CD4-positive, alpha-beta T cell treated with Interleukin-4 for 4 hours (primary cell): ENCODE results near the gene CORO7.
A peak's percentile ranks its signal among the peaks of the same experiment; 100 is the strongest.
"Not testable (repeated sequence)": the region's sequence is repeated elsewhere in the genome, so short reads cannot be mapped to it uniquely, and the experiment has no call there.

Source experiments
- DNase-seq: peaks from one replicate; pipeline ENCODE4 v3.0.0-alpha.2; 2020

Gene CORO7

DNA sequence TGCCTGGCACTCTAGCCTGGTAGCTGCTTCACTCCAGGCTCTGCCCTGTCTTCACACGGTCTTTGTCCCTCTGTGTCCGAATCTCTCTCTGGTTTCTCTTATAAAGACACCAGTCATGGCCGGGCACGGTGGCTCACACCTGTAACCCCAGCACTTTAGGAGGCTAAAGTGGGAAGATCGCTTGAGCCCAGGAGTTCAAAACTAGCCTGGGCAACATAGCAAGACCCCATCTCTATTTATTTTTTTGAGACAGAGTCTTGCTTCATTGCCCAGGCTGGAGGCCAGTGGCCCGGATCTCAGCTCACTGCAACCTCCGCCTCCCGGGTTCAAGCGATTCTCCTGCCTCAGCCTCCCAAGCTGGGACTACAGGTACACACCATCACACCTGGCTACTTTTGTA is 82.7 kb downstream of the CORO7 start:
- not testable (repeated sequence) for DNase-seq

DNA sequence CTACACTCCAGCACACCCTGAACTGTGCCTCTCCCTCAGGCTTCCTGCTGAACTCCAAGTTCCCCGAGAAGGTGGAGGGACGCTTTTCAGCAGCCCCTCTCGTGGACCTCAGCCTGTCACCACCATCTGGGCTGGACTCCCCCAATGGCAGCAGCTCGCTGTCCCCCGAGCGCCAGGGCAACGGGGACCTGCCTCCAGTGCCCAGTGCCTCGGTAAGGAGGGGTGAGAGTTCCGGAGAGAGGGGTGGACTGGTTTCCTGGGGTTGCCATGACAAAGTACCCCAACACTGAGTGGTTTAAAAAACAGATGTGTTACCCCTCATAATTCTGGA is 83.1 kb downstream of the CORO7 start:
- no peak for DNase-seq

GRCh38 chr16:4332623-4333307 is 83.6 kb downstream of the CORO7 start:
- DNase-seq: no peak

- DNase-seq: no peak
These were observed 84.3 kb downstream of the CORO7 start for GRCh38 chr16:4332083-4332482.

DNA sequence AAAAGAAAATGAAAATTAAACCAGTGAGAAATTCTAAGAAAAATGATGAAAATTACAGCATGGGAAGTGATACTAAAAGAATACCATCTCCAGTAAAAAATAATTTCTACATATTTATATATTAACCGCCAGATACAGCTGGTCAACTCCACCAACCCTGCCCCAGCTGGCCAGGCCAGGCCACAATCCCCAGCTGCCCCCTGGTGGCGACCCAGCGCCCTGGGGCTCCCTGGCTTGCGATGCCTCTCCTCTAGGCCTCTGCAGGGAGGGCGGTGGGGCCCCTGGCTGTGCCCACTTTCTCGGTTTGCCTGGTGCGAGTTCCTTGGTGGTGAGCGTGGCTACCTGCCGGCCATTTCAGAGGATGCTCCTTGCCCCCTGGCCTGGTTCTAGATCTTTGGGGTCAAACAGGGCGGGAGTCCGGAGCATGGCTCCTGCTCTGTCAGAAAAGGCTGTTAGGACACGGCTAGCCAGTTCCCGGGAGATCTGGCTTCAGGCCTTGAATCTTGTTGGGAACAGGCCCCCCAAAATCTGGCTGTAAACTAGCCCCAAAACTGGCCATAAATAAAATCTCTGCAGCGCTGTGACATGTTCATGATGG is 86.0 kb downstream of the CORO7 start:
- DNase-seq: peak; percentile 57

- no peak for DNase-seq
These were observed 87.3 kb downstream of the CORO7 start for GRCh38 chr16:4328782-4329775.

- DNase-seq: no peak
These were observed 88.2 kb downstream of the CORO7 start for GRCh38 chr16:4328046-4328781.

GRCh38 chr16:4327386-4328045 is 88.9 kb downstream of the CORO7 start:
- DNase-seq: no peak

DNA sequence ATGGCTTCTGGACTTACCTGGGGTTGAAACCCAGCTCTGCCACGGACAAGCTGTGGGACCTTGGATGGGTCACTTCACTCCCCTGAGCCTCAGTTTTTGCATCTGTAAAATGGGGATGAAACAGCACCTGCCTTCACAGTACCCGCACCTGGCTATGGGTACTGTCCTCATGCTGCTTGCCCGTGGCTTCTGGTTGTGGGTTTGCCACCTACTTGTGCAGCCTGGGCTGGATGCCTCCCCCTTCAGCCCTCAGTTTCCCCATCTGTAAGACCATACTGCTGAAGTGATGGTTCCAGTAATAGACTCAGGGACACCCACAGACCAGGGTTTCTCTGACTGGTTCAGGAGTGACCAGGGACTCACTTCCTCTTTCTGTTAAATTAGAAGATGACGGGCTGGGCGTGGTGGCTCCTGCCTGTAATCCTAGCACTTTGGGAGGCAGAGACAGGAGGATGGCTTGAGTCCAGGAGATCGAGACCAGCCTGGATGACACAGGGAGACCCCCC is 91.1 kb downstream of the CORO7 start:
- no peak for DNase-seq

- no peak for DNase-seq
These were observed 91.7 kb downstream of the CORO7 start for GRCh38 chr16:4324492-4325252.

DNA sequence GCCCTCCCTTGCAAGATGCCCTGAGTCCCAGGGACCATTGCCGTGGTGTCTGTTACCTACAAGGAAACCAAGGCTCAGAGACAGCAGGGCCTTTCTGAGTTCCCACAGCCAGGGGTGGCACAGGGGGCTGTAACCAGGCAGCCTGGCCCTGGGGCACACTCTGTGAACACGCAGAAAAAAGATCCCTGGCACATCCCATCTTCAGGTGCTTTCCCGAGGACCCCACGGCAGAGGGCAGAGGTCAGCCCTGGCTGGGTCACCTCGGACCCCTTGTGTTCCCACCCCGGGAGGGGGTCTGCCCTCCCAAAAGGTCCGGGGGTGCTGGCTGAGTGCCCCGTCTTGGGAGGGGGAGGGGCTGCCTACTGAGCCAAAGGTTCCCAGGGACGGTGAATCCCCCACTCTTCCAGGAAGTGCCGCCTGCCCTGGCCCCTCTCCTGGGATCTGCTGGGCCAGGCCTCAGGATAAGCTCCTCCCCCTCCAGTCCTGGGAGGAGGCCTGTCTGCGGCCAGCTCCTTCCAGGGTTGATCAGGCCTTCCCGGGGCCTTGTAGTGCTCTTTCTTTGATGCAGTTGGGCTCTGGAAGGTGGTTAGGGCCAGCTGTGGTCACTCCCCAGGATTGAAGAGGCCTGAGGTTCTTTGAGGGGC is 92.4 kb downstream of the CORO7 start:
- DNase-seq: no peak

DNA sequence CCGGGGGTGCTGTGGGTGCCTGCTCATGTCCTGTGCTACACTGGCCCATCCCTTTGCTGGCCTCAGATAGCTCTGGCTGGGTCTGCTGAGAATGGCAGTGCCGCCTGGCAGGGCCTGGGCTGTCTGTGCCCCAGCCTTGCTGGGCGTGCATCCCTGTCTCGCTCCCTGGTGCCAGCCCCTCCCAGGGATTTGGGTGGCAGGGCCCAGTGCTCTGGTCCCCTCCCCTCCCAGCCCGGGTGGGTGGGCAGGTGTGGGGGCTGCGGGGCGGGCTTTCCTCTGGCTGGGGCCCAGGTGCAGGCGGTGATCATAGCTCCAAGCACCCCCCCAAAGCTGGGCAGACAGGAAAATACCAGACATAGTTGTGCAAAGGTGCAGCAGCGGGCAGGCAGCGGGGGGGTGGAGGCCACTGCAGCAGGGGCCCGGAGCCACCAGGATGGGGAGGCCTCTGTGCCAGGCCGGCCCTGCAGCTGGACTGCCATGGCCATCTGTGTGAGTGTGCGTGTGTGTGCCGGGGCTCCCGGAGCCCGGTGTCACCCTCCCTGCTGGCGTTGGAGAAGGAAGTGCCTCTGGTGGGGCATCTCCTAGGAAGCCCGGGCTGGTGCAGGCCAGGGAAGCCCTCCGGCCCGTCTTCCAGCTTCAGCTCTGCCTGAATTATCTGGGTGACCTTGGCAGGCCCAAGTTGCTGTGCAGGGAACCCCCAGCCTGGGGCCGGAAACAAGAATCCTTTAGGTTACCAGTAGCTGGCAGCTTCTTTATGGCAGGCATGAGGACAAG is 93.1 kb downstream of the CORO7 start:
- no peak for DNase-seq

GRCh38 chr16:4322121-4323052 is 94.0 kb downstream of the CORO7 start:
- DNase-seq: no peak

DNA sequence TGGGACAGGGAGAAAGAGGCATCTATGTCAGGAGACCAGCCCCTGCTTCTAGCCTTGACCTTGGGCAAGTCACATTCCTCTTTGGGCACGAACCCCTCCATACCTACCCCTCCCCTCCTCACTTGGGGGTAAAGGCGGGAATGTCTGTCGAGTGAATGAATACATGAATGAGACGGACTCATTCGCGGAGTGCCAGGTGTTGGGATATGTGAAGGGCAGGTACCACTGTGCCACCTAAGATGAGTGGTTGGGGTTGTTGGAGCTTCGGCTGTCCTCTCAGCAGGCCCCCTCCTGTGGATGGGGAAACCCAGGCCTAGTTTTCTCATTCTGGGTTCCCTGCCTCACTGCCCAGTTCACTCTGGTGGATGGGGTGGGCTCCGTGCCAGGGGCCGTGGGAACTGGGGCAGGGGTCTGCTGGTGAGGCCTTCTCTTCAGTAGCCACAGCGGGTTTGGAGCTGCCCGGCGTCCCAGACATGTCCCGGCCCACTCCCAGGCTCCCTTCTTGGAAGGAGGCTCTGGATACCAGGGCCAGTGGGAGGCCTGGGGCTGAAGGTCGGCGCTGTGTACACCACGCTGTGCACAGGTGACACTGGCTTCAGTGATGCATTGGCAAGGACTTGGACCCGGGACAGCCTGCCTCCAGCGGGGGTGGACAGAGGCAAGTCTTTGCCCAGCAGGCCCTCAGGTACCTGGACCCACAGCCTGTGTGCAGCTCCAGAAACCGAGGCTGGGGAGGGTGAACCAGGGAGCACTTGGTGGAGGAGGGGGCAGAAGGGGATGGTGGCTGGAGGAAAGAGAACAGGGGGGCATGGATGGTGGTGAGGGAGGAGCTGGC is 94.9 kb downstream of the CORO7 start:
- no peak for DNase-seq

- DNase-seq: no peak
These were observed 95.7 kb downstream of the CORO7 start for GRCh38 chr16:4320571-4321137.

DNA sequence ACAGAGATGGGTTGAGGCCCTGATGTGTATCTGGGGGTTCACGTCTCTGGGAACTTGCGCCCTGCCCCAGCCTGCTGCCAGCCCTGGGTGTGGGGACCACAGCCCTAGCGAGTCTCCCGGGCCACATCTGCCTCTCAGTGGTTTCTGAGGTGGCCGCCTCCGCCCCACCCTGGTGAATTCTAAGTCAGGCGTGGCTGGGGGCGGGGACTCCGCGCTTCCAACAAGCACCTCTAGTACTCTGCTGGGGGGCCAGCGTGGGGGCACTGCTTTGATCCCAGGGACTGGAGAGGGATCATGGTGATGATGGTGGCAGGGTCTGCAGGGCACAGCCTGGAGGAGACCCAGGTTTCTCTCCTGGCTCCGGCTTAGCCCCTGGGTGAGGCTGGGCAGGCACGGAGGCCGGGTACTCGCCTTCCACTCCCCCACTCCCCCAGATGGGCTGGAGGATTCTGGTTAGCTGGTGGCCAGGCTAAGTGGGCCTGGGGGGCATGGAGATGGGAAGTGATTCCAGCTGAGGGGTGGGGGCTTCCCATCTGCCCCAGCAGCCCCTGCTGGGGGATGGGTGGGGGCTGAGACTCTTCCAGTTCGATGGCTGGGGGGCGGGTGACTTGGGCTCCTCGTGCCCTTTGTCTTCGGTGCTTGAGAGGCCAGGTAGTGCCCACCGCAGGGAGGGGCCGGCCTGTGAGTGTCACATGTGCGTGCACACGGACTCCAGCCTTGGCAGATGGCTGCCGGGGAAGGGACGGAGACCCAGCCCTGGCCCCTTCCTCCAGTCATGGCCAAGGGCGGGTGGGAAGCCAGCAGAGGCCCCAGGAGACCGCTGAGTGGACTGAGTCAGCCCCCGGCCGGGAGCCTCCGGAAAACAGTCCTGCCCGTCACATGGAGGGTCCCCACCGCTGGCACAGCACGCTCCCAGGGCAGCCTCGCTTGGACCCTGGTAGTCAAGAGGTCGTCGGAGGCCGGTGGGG is 96.7 kb downstream of the CORO7 start:
- DNase-seq: peak; percentile 44
